Prostate gland (tissue), 2 donors: ENCODE measurements around the gene AKT2.

Experiments
- POLR2A ChIP-seq: fragments of 450-650 bp; IDR thresholded peaks from one replicate; pipeline ENCODE4 v1.6.1; 2016; ENCODE audit warnings: antibody characterized with exemption, mild to moderate bottlenecking
- TF ChIP-seq, protein P1 (sequence below), 4 experiments: fragments of 200-600 bp in 2 of 4; fragments of 450-650 bp in 2 of 4; sonication (generic) in 2 of 4; IDR thresholded peaks; 1 replicate in 3 of 4; 2 replicates in 1 of 4; pipeline ENCODE4 v1.5.1; 2016 to 2019; ENCODE audit warnings: antibody characterized with exemption in 4 of 4, mild to moderate bottlenecking in 2 of 4, moderate library complexity in 2 of 4

- TF ChIP-seq, protein P1, sequence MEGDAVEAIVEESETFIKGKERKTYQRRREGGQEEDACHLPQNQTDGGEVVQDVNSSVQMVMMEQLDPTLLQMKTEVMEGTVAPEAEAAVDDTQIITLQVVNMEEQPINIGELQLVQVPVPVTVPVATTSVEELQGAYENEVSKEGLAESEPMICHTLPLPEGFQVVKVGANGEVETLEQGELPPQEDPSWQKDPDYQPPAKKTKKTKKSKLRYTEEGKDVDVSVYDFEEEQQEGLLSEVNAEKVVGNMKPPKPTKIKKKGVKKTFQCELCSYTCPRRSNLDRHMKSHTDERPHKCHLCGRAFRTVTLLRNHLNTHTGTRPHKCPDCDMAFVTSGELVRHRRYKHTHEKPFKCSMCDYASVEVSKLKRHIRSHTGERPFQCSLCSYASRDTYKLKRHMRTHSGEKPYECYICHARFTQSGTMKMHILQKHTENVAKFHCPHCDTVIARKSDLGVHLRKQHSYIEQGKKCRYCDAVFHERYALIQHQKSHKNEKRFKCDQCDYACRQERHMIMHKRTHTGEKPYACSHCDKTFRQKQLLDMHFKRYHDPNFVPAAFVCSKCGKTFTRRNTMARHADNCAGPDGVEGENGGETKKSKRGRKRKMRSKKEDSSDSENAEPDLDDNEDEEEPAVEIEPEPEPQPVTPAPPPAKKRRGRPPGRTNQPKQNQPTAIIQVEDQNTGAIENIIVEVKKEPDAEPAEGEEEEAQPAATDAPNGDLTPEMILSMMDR (IDR thresholded peaks at IDR 0.05), result no peak
- no peak for TF ChIP-seq POLR2A
Measured at GRCh38 chr19:40286235-40286970, 1.3 kb upstream of the AKT2 start.
